Upper lobe of left lung (tissue), 6 donors: Measurements from ENCODE around the gene HLA-DOA. TPM values are rescaled to one million over a fixed set of nuclear protein-coding genes. Genes with fewer than 3 reads are reported as not detected.

Experiments used
- ATAC-seq, 2 donors: fragments of 200-7000 bp; cut with Tn5 transposase; one replicate each; pipeline ENCODE4 v1.9.1; 2022; ENCODE audit warnings: mild to moderate bottlenecking in 2 of 2, moderate library complexity in 2 of 2; ENCODE audit not compliant: low FRiP score in 2 of 2
- DNase-seq, 2 donors: peaks; one replicate each; pipeline ENCODE4 v3.0.0-alpha.2; 2019 to 2020
- H3K27ac ChIP-seq, 4 donors: fragments of 200-600 bp; sonication (generic); one replicate each; pipeline ENCODE4 v1.5.1; 2016 to 2019
- H3K27me3 ChIP-seq, 4 donors: fragments of 200-600 bp; sonication (generic); one replicate each; pipeline ENCODE4 v1.5.1; 2017 to 2019
- H3K36me3 ChIP-seq, 4 donors: fragments of 200-600 bp; sonication (generic); one replicate each; pipeline ENCODE4 v1.5.1; 2016 to 2019
- H3K4me1 ChIP-seq, 4 donors: fragments of 200-600 bp; sonication (generic); one replicate each; pipeline ENCODE4 v1.5.1; 2018 to 2019
- H3K4me3 ChIP-seq, 4 donors: fragments of 200-600 bp; sonication (generic); one replicate each; pipeline ENCODE4 v1.5.1; 2017 to 2019; ENCODE audit warnings: mild to moderate bottlenecking in 2 of 4, moderate library complexity in 1 of 4
- H3K9me3 ChIP-seq, 4 donors: fragments of 200-600 bp; sonication (generic); one replicate each; pipeline ENCODE4 v1.5.1; 2018 to 2019
- CTCF ChIP-seq, 6 experiments: fragments of 450-650 bp in 4 of 6; fragments of 200-600 bp in 2 of 6; sonication (generic) in 2 of 6; IDR thresholded peaks; one replicate each; pipeline ENCODE4 v1.5.1; 2016 to 2019; ENCODE audit warnings: antibody characterized with exemption in 6 of 6
- EP300 ChIP-seq, 4 donors: sonication (generic); formaldehyde crosslinking; IDR thresholded peaks; one replicate each; pipeline ENCODE4 v1.5.1; 2017; ENCODE audit warnings: antibody characterized with exemption in 4 of 4, control low read depth in 2 of 4
- POLR2A ChIP-seq, 4 donors: fragments of 450-650 bp; IDR thresholded peaks; one replicate each; pipeline ENCODE4 v1.5.1; 2016 to 2017; ENCODE audit warnings: antibody characterized with exemption in 4 of 4, mild to moderate bottlenecking in 2 of 4
- POLR2AphosphoS5 ChIP-seq, 2 donors: sonication (generic); formaldehyde crosslinking; IDR thresholded peaks; one replicate each; pipeline ENCODE4 v1.5.1; 2017; ENCODE audit warnings: antibody characterized with exemption in 2 of 2
- WGBS, 2 donors: methylation state at CpG; one replicate each; pipeline ENCODE4 v1.1.5; 2017 to 2018; 5-methylcytosine and 5-hydroxymethylcytosine counted together
- total RNA-seq, 6 donors: library from RNA; depleted of rRNA in 4 of 6; stranded (reverse); fragments of >200 nt in 4 of 6; gene quantifications; one replicate each; pipeline versions ENCODE4 v1.1.0 to v1.2.1, GENCODE V29; 2016 to 2021
- donor health status: DM: no; HTN: no; CAD: no; lungs with moderate emphysema.
- donor health status: DM: no; HTN: yes; CAD: no; lungs with severe emphysema.

Gene HLA-DOA
- total RNA-seq, 6 donors from 2014 or later, result 9.4 to 56.8 (median 30.5) TPM

DNA sequence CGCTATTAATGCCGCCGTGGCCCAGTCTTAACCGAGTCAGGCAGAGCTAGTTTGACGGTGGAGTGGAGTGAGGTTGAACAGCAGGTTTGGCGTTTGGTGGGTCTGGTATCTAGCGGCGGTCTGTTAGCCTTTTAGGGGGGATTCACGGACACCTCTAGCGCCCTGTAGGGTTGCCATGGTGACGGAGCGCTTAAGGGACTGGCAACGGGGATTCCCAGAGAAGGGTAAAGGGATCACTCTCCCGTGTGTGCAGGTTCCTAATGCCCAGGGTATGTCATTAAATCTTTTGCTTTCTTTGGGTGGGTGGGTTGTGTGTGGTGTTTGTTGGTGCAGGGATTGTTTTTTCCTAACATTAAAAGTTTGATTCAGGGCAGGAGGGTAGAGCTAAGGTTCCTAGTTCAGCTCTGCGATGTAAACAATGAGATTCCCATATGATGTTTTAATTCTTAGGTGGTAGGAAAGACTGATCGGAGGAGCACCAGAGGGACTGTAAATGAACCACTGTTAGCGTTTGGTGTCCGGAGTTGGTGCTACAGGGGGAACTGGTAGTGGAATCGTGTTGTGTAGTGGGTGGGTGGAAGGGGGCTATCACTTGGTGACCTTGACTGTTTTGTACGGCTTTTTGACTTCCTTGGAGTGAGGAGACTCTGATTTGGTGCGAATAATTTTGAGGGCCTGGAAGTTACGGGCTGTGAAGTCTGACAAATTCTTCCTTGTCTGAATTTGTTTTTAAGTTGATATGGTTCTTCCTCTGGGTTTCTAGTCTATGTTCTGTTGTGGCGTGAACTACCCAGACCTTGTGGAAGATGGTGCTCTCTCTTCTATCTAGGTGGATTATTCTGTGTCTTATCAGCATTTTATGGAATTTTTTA lies 36.0 kb downstream of the HLA-DOA start:
- DNase-seq (peak in 1 of 2 donors; percentile 66), ATAC-seq (no peak)
- peak overlapping the region; percentile 53 to 93 (median 77) for H3K4me3 ChIP-seq
- no peaks in the 10 kb centered on the region for H3K27me3 ChIP-seq
- TF ChIP-seq EP300 (IDR thresholded peaks at IDR 0.05) (no peak), POLR2AphosphoS5 (IDR thresholded peaks at IDR 0.05) (no peak), CTCF (IDR thresholded peaks at IDR 0.05) (no peak), POLR2A (IDR thresholded peaks at IDR 0.05) (no peak)
- peaks cover 26 to 42% (median 34%) of the 10 kb centered on the region in 4 donors for H3K4me1 ChIP-seq
- peak overlapping the region; percentile 75 to 100 (median 92) for H3K27ac ChIP-seq
- 0% methylated on average over 13 to 23 of the region's 23 CpGs for WGBS, 2 donors
- H3K9me3 ChIP-seq, result no peaks in the 10 kb centered on the region
- peaks cover 34 to 63% (median 47%) of the 10 kb centered on the region in 4 donors for H3K36me3 ChIP-seq

- Histone ChIP-seq H3K9me3 (no peaks in the 10 kb centered on the region), H3K27me3 (no peaks in the 10 kb centered on the region), H3K27ac (peak overlapping the region; percentile 75 to 100 (median 92)), H3K4me1 (peaks cover 23 to 36% (median 31%) of the 10 kb centered on the region in 4 donors), H3K36me3 (peaks cover 25 to 55% (median 39%) of the 10 kb centered on the region in 4 donors), H3K4me3 (peak overlapping the region; percentile 53 to 93 (median 77))
- WGBS, 2 donors, result 0% methylated on average over 53 of the region's 70 CpGs; no CpG with 5 or more reads in 1 of the 2 donors
- DNase-seq (peak; percentile 42 to 87), ATAC-seq (no peak)
- TF ChIP-seq POLR2AphosphoS5 (IDR thresholded peaks at IDR 0.05) (no peak), CTCF (IDR thresholded peaks at IDR 0.05) (no peak), EP300 (IDR thresholded peaks at IDR 0.05) (no peak), POLR2A (IDR thresholded peaks at IDR 0.05) (no peak)
These were observed 36.8 kb downstream of the HLA-DOA start for GRCh38 chr6:32972353-32973143.

DNA sequence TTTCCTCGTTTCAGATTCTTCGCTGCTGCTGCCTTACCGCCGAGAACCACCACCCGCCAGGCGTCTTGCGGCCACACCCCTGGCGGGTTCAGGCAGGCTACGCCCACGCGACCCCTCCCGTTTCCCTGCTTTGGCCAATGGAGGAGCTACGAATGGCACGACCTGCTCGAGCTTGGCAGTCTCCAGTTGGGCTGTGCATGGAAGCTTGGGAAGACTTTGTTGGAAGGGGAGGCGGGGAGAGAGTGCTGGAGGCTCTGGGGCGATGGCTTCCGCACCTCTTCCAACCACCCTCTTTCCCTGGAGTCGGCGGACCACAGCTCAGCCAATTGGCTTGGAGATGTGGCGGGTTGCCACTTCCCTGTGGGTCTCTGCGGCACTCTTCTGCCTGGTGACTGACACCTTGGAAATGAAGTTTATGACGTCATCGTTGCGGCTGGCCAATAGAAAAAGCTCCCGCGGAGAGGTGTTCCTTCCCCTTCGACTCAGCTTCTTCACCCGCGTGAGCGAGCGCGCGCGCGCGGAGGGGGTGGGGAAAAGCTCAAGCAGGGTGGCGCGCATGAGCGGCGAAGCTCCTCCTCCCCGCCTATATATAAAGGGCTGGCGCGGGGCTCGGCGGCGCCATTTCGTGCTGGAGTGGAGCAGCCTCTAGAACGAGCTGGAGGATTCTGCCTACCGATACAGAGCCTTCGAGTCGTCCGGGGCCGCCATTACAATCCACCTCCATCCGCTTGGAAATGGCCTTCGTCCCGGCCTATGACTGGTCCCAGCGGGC lies 37.6 kb downstream of the HLA-DOA start:
- peaks cover 18 to 47% (median 31%) of the 10 kb centered on the region in 4 donors for H3K36me3 ChIP-seq
- H3K27ac ChIP-seq, result peak overlapping the region; percentile 98 to 100 (median 98)
- peak; percentile 72 to 86 for ATAC-seq
- no peaks in the 10 kb centered on the region for H3K9me3 ChIP-seq
- peak; percentile 100 for DNase-seq
- H3K4me1 ChIP-seq, result peaks cover 21 to 36% (median 29%) of the 10 kb centered on the region in 4 donors
- whole genome bisulfite sequencing, 2 donors, result 0 to 1% methylated on average over 36 to 58 of the region's 58 CpGs
- no peaks in the 10 kb centered on the region for H3K27me3 ChIP-seq
- peak overlapping the region; percentile 71 to 93 (median 84) for H3K4me3 ChIP-seq
- TF ChIP-seq CTCF (IDR thresholded peaks at IDR 0.05), result peak in 4 of 6 experiments; percentile 11 to 46 (median 25)
- TF ChIP-seq POLR2AphosphoS5 (IDR thresholded peaks at IDR 0.05), result peak; percentile 98 to 99
- peak in 1 of 4 donors; percentile 86 for TF ChIP-seq EP300 (IDR thresholded peaks at IDR 0.05)
- peak; percentile 90 to 100 (median 99) for TF ChIP-seq POLR2A (IDR thresholded peaks at IDR 0.05)

DNA sequence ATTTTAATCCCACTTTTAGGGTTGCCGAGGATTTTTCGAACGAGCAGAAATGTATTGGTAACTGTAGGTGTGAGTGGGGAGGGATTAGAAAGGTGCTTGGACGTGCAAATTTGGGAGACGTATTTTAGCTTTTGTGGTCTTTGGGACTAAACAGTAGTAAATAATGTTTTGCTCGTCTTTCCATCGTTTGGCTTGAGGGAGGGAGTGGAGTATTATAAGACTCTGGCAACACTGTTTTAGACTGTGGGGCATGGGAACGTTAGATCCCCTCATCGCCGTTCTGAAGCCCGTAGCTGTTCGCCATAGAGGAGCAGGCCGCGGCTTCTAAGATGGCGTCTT lies 38.2 kb downstream of the HLA-DOA start:
- ATAC-seq (no peak), DNase-seq (no peak)
- 1% methylated on average over 15 of the region's 15 CpGs for WGBS, 2 donors
- Histone ChIP-seq H3K36me3 (peaks cover 12 to 41% (median 25%) of the 10 kb centered on the region in 4 donors), H3K27me3 (no peaks in the 10 kb centered on the region), H3K4me1 (peaks cover 21 to 36% (median 30%) of the 10 kb centered on the region in 4 donors), H3K9me3 (no peaks in the 10 kb centered on the region), H3K27ac (peak overlapping the region; percentile 98 to 100 (median 98)), H3K4me3 (peak overlapping the region; percentile 71 to 93 (median 84))
- TF ChIP-seq POLR2A (IDR thresholded peaks at IDR 0.05), result peak in 1 of 4 donors; percentile 62
- no peak for TF ChIP-seq CTCF (IDR thresholded peaks at IDR 0.05)
- TF ChIP-seq EP300 (IDR thresholded peaks at IDR 0.05), result no peak
